Kidney (tissue), 14 donors: ENCODE data around the gene NXPH3. TPM values are rescaled to one million over a fixed set of nuclear protein-coding genes. Genes with fewer than 3 reads are reported as not detected.

ENCODE experiments used
- DNase-seq, 5 donors: peaks; one replicate each; pipeline ENCODE4 v3.0.0-alpha.2; 2013 to 2020
- FAIRE-seq: peaks from 2 replicates; lab custom pipeline; 2012; peaks lifted over from hg19 to GRCh38; lab: Jason Lieb, UNC
- H3K27ac ChIP-seq, 2 donors: one replicate each; pipeline ENCODE4 v1.7.0; 2013; ENCODE audit warnings: low read depth in 2 of 2, low read length in 2 of 2, inconsistent platforms in 1 of 2
- H3K27me3 ChIP-seq: one replicate; pipeline ENCODE4 v1.7.1; 2013; ENCODE audit warnings: low read length, inconsistent platforms; ENCODE audit not compliant: control insufficient read depth, insufficient read depth
- H3K36me3 ChIP-seq, 3 donors: one replicate each; pipeline versions ENCODE4 v1.7.0 to v1.7.1; 2013; ENCODE audit warnings: low read length in 3 of 3, control low read depth in 1 of 3, inconsistent platforms in 1 of 3; ENCODE audit not compliant: insufficient read depth in 3 of 3, control insufficient read depth in 2 of 3
- H3K4me1 ChIP-seq, 3 donors: one replicate each; pipeline versions ENCODE4 v1.7.0 to v1.7.1; 2013; ENCODE audit warnings: low read length in 3 of 3, inconsistent platforms in 1 of 3, low read depth in 1 of 3; ENCODE audit not compliant: control insufficient read depth in 2 of 3, insufficient read depth in 2 of 3
- H3K4me3 ChIP-seq, 3 donors: one replicate each; pipeline versions ENCODE4 v1.7.0 to v1.8.1; 2013; ENCODE audit warnings: low read length in 3 of 3, control low read depth in 1 of 3, inconsistent platforms in 1 of 3
- H3K9ac ChIP-seq, 3 donors: one replicate each; pipeline versions ENCODE4 v1.7.0 to v1.7.1; 2013; ENCODE audit warnings: low read length in 3 of 3, control low read depth in 1 of 3, inconsistent platforms in 1 of 3
- H3K9me3 ChIP-seq, 3 donors: one replicate each; pipeline versions ENCODE4 v1.7.0 to v1.7.1; 2013; ENCODE audit warnings: low read length in 3 of 3, control low read depth in 1 of 3, inconsistent platforms in 1 of 3; ENCODE audit not compliant: control insufficient read depth in 2 of 3, insufficient read depth in 1 of 3
- intact Hi-C: fragments of 100-400 bp; cut with DNase I; formaldehyde crosslinking; loops from one replicate; pipeline ENCODE4 v1.11.1; 2022
- polyA plus RNA-seq: library from polyadenylated mRNA; stranded (reverse); fragments of 350-450 nt; fragmentation: Illumina TruSeq; extraction: RNeasy Lipid Tissue Mini Kit (QIAGEN cat#74804); gene quantifications from one replicate; pipeline ENCODE4 v1.2.3, GENCODE V29; 2014; ENCODE audit warnings: low read depth, low replicate concordance; ENCODE audit not compliant: insufficient read depth
- total RNA-seq: library from RNA; stranded (reverse); fragmentation: NEBNext Ultra II Directional; extraction: Animal tissue kit (Norgen Biotek cat#: 25700); gene quantifications from one replicate; pipeline ENCODE4 v1.2.1, GENCODE V29; 2021
- TF ChIP-seq, protein P1 (sequence below): IDR thresholded peaks from 3 replicates; pipeline ENCODE4 v1.5.1; 2012; ENCODE audit warnings: mild to moderate bottlenecking, moderate library complexity, borderline replicate concordance; ENCODE audit not compliant: insufficient read depth; ENCODE audit errors: extremely low read depth
- donor health status: control.
- donor health status: control.
- donor health status: control.
- donor health status: control.
- donor health status: control.
- donor health status: DM: yes; HTN: yes; CAD: no.
- donor health status: Normal renal cell carcinoma (clear cell type).

Gene NXPH3
- total and polyA plus RNA-seq, 2 donors from 2014 or later = 0.98 to 1.2 TPM

DNA sequence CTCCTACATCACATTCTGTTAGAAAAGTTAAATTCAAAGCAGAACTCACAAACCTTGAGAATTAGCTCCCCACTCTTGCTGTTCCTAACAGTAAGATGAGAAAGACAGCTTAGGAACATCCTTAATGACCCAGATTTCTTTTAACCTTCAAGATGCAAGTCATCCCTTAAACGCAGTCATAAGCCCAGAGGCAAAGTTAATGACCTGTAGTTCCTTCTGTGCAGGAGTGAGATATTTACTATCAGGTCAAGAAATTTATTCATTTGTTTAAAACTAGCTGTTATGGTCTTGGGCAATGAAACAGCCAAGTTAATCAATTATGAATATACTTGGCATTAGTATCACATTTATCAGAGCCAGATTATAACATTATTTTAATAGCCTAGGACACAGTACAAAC lies 37.1 kb downstream of the NXPH3 start:
- Histone ChIP-seq H3K27ac (no peak overlapping the region), H3K9ac (no peak overlapping the region), H3K27me3 (no peaks in the 10 kb centered on the region), H3K9me3 (no peaks in the 10 kb centered on the region), H3K36me3 (peaks cover 9 to 40% (median 22%) of the 10 kb centered on the region in 3 donors), H3K4me3 (no peak overlapping the region), H3K4me1 (peaks cover 0 to 4% (median 0%) of the 10 kb centered on the region in 3 donors)
- TF ChIP-seq, protein P1, sequence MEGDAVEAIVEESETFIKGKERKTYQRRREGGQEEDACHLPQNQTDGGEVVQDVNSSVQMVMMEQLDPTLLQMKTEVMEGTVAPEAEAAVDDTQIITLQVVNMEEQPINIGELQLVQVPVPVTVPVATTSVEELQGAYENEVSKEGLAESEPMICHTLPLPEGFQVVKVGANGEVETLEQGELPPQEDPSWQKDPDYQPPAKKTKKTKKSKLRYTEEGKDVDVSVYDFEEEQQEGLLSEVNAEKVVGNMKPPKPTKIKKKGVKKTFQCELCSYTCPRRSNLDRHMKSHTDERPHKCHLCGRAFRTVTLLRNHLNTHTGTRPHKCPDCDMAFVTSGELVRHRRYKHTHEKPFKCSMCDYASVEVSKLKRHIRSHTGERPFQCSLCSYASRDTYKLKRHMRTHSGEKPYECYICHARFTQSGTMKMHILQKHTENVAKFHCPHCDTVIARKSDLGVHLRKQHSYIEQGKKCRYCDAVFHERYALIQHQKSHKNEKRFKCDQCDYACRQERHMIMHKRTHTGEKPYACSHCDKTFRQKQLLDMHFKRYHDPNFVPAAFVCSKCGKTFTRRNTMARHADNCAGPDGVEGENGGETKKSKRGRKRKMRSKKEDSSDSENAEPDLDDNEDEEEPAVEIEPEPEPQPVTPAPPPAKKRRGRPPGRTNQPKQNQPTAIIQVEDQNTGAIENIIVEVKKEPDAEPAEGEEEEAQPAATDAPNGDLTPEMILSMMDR = no peak
- DNase-seq (peak in 1 of 5 donors; percentile 10), FAIRE-seq (no peak)
- intact Hi-C loops = no loop called here

- FAIRE-seq (no peak), DNase-seq (no peak)
- no peak overlapping the region for H3K27ac ChIP-seq
- H3K9me3 ChIP-seq = no peaks in the 10 kb centered on the region
- peaks cover 0 to 4% (median 0%) of the 10 kb centered on the region in 3 donors for H3K4me1 ChIP-seq
- intact Hi-C loops = no loop called here
- TF ChIP-seq, protein P1 = no peak
- H3K36me3 ChIP-seq = peaks cover 9 to 42% (median 27%) of the 10 kb centered on the region in 3 donors
- no peaks in the 10 kb centered on the region for H3K27me3 ChIP-seq
- no peak overlapping the region for H3K4me3 ChIP-seq
- no peak overlapping the region for H3K9ac ChIP-seq
These were observed 37.6 kb downstream of the NXPH3 start for GRCh38 chr17:49613182-49613800.

GRCh38 chr17:49616086-49616485 lies 40.4 kb downstream of the NXPH3 start:
- H3K36me3 ChIP-seq = peaks cover 2 to 42% (median 24%) of the 10 kb centered on the region in 3 donors
- H3K9ac ChIP-seq = no peak overlapping the region
- intact Hi-C loops = no loop called here
- no peak for FAIRE-seq
- no peak overlapping the region for H3K27ac ChIP-seq
- H3K4me3 ChIP-seq = no peak overlapping the region
- H3K27me3 ChIP-seq = no peaks in the 10 kb centered on the region
- no peaks in the 10 kb centered on the region for H3K9me3 ChIP-seq
- TF ChIP-seq, protein P1 = no peak
- DNase-seq = no peak
- H3K4me1 ChIP-seq = peaks cover 0 to 4% (median 0%) of the 10 kb centered on the region in 3 donors
